Measurements from ENCODE around the gene CRAT. TPM values are rescaled to one million over a fixed set of nuclear protein-coding genes. Genes with fewer than 3 reads are reported as not detected.

CRAT gene
- total and polyA plus RNA-seq, 2 of the 4 experiments (the other 2 are of a cell fraction): 18.8 to 41.6 TPM

DNA sequence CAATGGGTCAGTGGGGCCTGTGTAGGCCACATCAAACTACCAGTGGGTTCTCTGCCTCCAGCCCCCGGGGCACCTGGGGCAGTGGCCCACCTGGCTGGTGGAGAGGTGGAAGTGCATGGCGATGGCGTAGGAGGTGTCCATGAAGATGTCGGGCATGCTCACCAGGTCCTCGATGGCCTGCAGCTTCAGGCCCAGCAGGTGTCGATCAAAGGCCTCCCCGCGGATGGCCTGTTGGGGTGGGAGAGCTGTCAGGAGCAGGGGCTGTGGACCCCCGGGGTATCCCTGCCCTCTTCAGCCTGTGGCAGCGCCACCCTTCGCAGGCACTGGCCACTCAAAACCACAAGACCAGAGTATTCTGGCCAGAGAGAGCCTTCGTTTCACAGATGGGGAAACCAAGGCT is 14.7 kb downstream of the CRAT start:
- no peaks in the 10 kb centered on the region for H3K4me1 ChIP-seq (ENCODE audit: control insufficient read depth, insufficient read depth, low read length)
- no peak overlapping the region for H3K4me3 ChIP-seq (ENCODE audit: insufficient read depth, low read depth, low read length)
- no peak overlapping the region for H3K18ac ChIP-seq (ENCODE audit: low read depth, low read length)
- POLR2A ChIA-PET (ENCODE audit: unreplicated experiment): no interaction called here
- CTCF ChIA-PET: no interaction called here
- DNase-seq (no peak), ATAC-seq (ENCODE audit: low read depth) (no peak)
- no peak overlapping the region for H2BK5ac ChIP-seq (ENCODE audit: low read depth, low read length, poor library complexity, severe bottlenecking)
- in situ Hi-C loops (cut with MboI; ENCODE audit: low sequenced_read_pairs): no loop called here
- no peaks in the 10 kb centered on the region for H3K79me1 ChIP-seq (ENCODE audit: low read depth in 1 of 2, low read length in 2 of 2)
- H2AK9ac ChIP-seq (replicated peaks; ENCODE audit: low read depth, low read length, poor library complexity): no peak overlapping the region
- no peak overlapping the region for H2AK5ac ChIP-seq (ENCODE audit: low read depth, low read length)
- H3K4ac ChIP-seq (ENCODE audit: low read depth, low read length): no peak overlapping the region
- no peaks in the 10 kb centered on the region for H3K9me3 ChIP-seq (ENCODE audit: control insufficient read depth, insufficient read depth, low read length)
- H4K5ac ChIP-seq (ENCODE audit: low read depth, low read length): no peak overlapping the region
- no peaks in the 10 kb centered on the region for H4K20me1 ChIP-seq (ENCODE audit: insufficient read depth, low read length)
- no peak overlapping the region for H3K27ac ChIP-seq (ENCODE audit: insufficient read depth, low read length)
- no peak overlapping the region for H4K91ac ChIP-seq (ENCODE audit: insufficient read depth, low read depth, low read length)
- H3K4me2 ChIP-seq (ENCODE audit: low read depth, low read length): no peak overlapping the region
- H2BK120ac ChIP-seq (ENCODE audit: low read depth, low read length): no peak overlapping the region
- no peaks in the 10 kb centered on the region for H3K27me3 ChIP-seq (ENCODE audit: control insufficient read depth, insufficient read depth, low read length)
- no peak overlapping the region for H2BK15ac ChIP-seq (ENCODE audit: low read depth, low read length)
- H3K14ac ChIP-seq (replicated peaks; ENCODE audit: low read depth, low read length): no peak overlapping the region
- BruUV-seq (replicated peaks): no TSS peak
- intact Hi-C loops (cut with micrococcal nuclease): no loop called here
- no peak overlapping the region for H3K9ac ChIP-seq (ENCODE audit: low read depth, low read length)
- peaks cover 32% of the 10 kb centered on the region for H3K36me3 ChIP-seq (ENCODE audit: control insufficient read depth, insufficient read depth, low read length)
- no peak overlapping the region for H2BK20ac ChIP-seq (ENCODE audit: low read depth, low read length)
- TF ChIP-seq NFE2L2 (IDR thresholded peaks at IDR 0.05; ENCODE audit: low read depth, low read length) (no peak), MXI1 (IDR thresholded peaks at IDR 0.05; ENCODE audit: borderline replicate concordance, low read depth, low read length) (no peak), SMC3 (IDR thresholded peaks at IDR 0.05; ENCODE audit: low read depth, low read length) (no peak)
- H3K56ac ChIP-seq (ENCODE audit: extremely low read depth, insufficient read depth, low read length): no peak overlapping the region
- H4K8ac ChIP-seq (ENCODE audit: low read depth in 2 of 2, low read length in 2 of 2): no peak overlapping the region
- no peaks in the 10 kb centered on the region for H3K9me1 ChIP-seq (ENCODE audit: insufficient read depth, low read length)
- WGBS, 2 experiments (ENCODE audit: extremely low coverage in 2 of 2, insufficient read length in 1 of 2): 100% methylated on average over 2 of the region's 12 CpGs; no CpG with 5 or more reads in 1 of the 2 experiments
- H3K23ac ChIP-seq (ENCODE audit: low read depth, low read length): no peak overlapping the region
- H2AFZ ChIP-seq (replicated peaks; ENCODE audit: low read length, poor library complexity): no peak overlapping the region
- dilution Hi-C loops (cut with HindIII; ENCODE audit: low sequenced_read_pairs, unreplicated experiment): no loop called here

All from IMR-90 (cell line).